ENCODE measurements around the gene STK10. TPM values are rescaled to one million over a fixed set of nuclear protein-coding genes. Genes with fewer than 3 reads are reported as not detected.

STK10 gene
- total and polyA plus RNA-seq, 9 of the 15 experiments (the other 6 are each of a cell fraction or from before 2014, with no cell fraction given) = 0.30 to 6.7 (median 2.4) TPM

- POLR2A ChIA-PET = interaction anchor here (0.7 to 1.2 kb wide), 2 partner anchors 9 to 83 kb away, joined by 3 to 4 read pairs; no protein-coding TSS in a partner anchor
- no peak overlapping the region for H3K9ac ChIP-seq (ENCODE audit: insufficient read depth in 1 of 2, low read depth in 2 of 2, low read length in 2 of 2)
- H3K9me3 ChIP-seq (replicated peaks; ENCODE audit: control insufficient read depth, insufficient read depth, low read depth, low read length) = no peaks in the 10 kb centered on the region
- BruUV-seq (replicated peaks) = no TSS peak
- no peak for FAIRE-seq
- no peak overlapping the region for H3K4me2 ChIP-seq (ENCODE audit: insufficient read depth, low read length)
- no peaks in the 10 kb centered on the region for H3K9me1 ChIP-seq (ENCODE audit: control insufficient read depth, insufficient read depth, low read length)
- no peaks in the 10 kb centered on the region for H3K79me2 ChIP-seq (ENCODE audit: control insufficient read depth, insufficient read depth, low read length)
- no peak for DNase-seq (ENCODE audit: extremely low read depth in 1 of 4, low spot score in 3 of 4)
- CTCF ChIA-PET (ENCODE audit: low intra/inter-chr PET ratio) = interaction anchor here (2.2 kb wide), 1 partner anchor 83 kb away, joined by 26 read pairs; the partner anchor contains the start of gene STK10
- no peak for TF ChIP-seq NFIX (CRISPR knock-in tag; IDR thresholded peaks at IDR 0.05; ENCODE audit: low read depth)
- peaks cover 15 to 37% of the 10 kb centered on the region in 2 experiments; a peak in 4 of 5 replicates for H3K4me1 ChIP-seq (replicated peaks in 1 of 2; ENCODE audit: control insufficient read depth in 2 of 2, insufficient read depth in 2 of 2, low read length in 2 of 2)
- ATAC-seq = no peak
- H4K20me1 ChIP-seq (replicated peaks; ENCODE audit: control insufficient read depth, insufficient read depth, low read length) = 0 out of 2 replicates have a peak, but pooled peaks cover 4% of the 10 kb centered on the region
- no peak overlapping the region for H2AFZ ChIP-seq (ENCODE audit: low read depth, low read length)
- H3K27me3 ChIP-seq (ENCODE audit: control insufficient read depth in 2 of 2, insufficient read depth in 2 of 2, low read length in 2 of 2) = peaks cover 0 to 5% of the 10 kb centered on the region in 2 experiments; a peak in 1 of 5 replicates
- H3K36me3 ChIP-seq (ENCODE audit: control insufficient read depth, insufficient read depth, low read length) = no peaks in the 10 kb centered on the region
- H3K4me3 ChIP-seq = no peak overlapping the region
- in situ Hi-C loops (cut with MboI) = loop anchor here (10.0 kb wide), 1 partner anchor 349 kb away; the partner anchor contains the start of gene SH3PXD2B
- no peak overlapping the region for H3K27ac ChIP-seq (ENCODE audit: extremely low read depth, low read depth, low read length)
- intact Hi-C loops (cut with micrococcal nuclease) = loop anchor here (5.0 to 10.0 kb wide), 3 partner anchors 266 to 591 kb away; partner anchors contain the start of gene SH3PXD2B
- WGBS (ENCODE audit: insufficient coverage, low coverage, missing lambda C conversion rate) = 72% methylated on average over 13 of the region's 14 CpGs
These were observed 82.2 kb downstream of the STK10 start for GRCh38 chr5:172105811-172106210.

- BruUV-seq (replicated peaks) = no TSS peak
- Histone ChIP-seq H2AFZ (ENCODE audit: low read depth, low read length) (no peak overlapping the region), H3K27me3 (ENCODE audit: control insufficient read depth in 2 of 2, insufficient read depth in 2 of 2, low read length in 2 of 2) (peaks cover 0 to 7% of the 10 kb centered on the region in 2 experiments; a peak in 2 of 5 replicates), H3K9me1 (ENCODE audit: control insufficient read depth, insufficient read depth, low read length) (no peaks in the 10 kb centered on the region), H3K9ac (ENCODE audit: insufficient read depth in 1 of 2, low read depth in 2 of 2, low read length in 2 of 2) (0 out of 4 replicates have a peak overlapping the region, but pooled peaks of 1 of the 2 experiments have one; percentile 17), H4K20me1 (replicated peaks; ENCODE audit: control insufficient read depth, insufficient read depth, low read length) (0 out of 2 replicates have a peak, but pooled peaks cover 4% of the 10 kb centered on the region), H3K4me1 (replicated peaks in 1 of 2; ENCODE audit: control insufficient read depth in 2 of 2, insufficient read depth in 2 of 2, low read length in 2 of 2) (peaks cover 13 to 32% of the 10 kb centered on the region in 2 experiments; a peak in 3 of 5 replicates), H3K4me2 (ENCODE audit: insufficient read depth, low read length) (no peak overlapping the region), H3K79me2 (ENCODE audit: control insufficient read depth, insufficient read depth, low read length) (no peaks in the 10 kb centered on the region), H3K9me3 (replicated peaks; ENCODE audit: control insufficient read depth, insufficient read depth, low read depth, low read length) (no peaks in the 10 kb centered on the region), H3K4me3 (no peak overlapping the region), H3K27ac (ENCODE audit: extremely low read depth, low read depth, low read length) (no peak overlapping the region), H3K36me3 (ENCODE audit: control insufficient read depth, insufficient read depth, low read length) (no peaks in the 10 kb centered on the region)
- 43% methylated on average over 9 of the region's 17 CpGs for WGBS (ENCODE audit: insufficient coverage, low coverage, missing lambda C conversion rate)
- intact Hi-C loops (cut with micrococcal nuclease) (loop anchor here (5.0 to 10.0 kb wide), 3 partner anchors 267 to 592 kb away; partner anchors contain the start of gene SH3PXD2B), in situ Hi-C loops (cut with MboI) (loop anchor here (10.0 kb wide), 1 partner anchor 350 kb away; the partner anchor contains the start of gene SH3PXD2B)
- no peak for DNase-seq (ENCODE audit: extremely low read depth in 1 of 4, low spot score in 3 of 4)
- ChIA-PET POLR2A (interaction anchor here (1.2 kb wide), 1 partner anchor 9 kb away, joined by 4 read pairs; no protein-coding TSS in a partner anchor), CTCF (ENCODE audit: low intra/inter-chr PET ratio) (interaction anchor here (2.2 kb wide), 1 partner anchor 83 kb away, joined by 26 read pairs; the partner anchor contains the start of gene STK10)
- ATAC-seq = no peak
- FAIRE-seq = no peak
- TF ChIP-seq MAFK (IDR thresholded peaks at IDR 0.05; ENCODE audit: low read length) (no peak), ZFP30 (CRISPR knock-in tag; IDR thresholded peaks at IDR 0.05; ENCODE audit: borderline replicate concordance) (no peak), MLX (CRISPR knock-in tag; conservative IDR thresholded peaks at IDR 0.05) (no peak), MTA3 (IDR thresholded peaks at IDR 0.05; ENCODE audit: borderline replicate concordance) (no peak), SUPT5H (IDR thresholded peaks at IDR 0.05) (no peak), RBM39 (optimal IDR thresholded peaks at IDR 0.05; ENCODE audit: low read depth, low read length) (no peak), ARNT (IDR thresholded peaks at IDR 0.05) (no peak), CREM (IDR thresholded peaks at IDR 0.05; ENCODE audit: low read depth) (no peak), ID3 (CRISPR knock-in tag; IDR thresholded peaks at IDR 0.05) (no peak), ID3 (tag; IDR thresholded peaks at IDR 0.05) (no peak), FOXP1 (CRISPR knock-in tag; IDR thresholded peaks at IDR 0.05) (no peak), HSF4 (CRISPR knock-in tag; IDR thresholded peaks at IDR 0.05; ENCODE audit: borderline replicate concordance) (no peak)
These were observed 83.0 kb downstream of the STK10 start for GRCh38 chr5:172104801-172105701.
